ENCODE results near the gene DPP9. TPM values are rescaled to one million over a fixed set of nuclear protein-coding genes. Genes with fewer than 3 reads are reported as not detected.

Gene DPP9
- total and polyA plus RNA-seq, 2 of the 13 experiments (the other 11 are each of a cell fraction or from before 2014, with no cell fraction given), result 8.4 to 25.8 TPM

DNA sequence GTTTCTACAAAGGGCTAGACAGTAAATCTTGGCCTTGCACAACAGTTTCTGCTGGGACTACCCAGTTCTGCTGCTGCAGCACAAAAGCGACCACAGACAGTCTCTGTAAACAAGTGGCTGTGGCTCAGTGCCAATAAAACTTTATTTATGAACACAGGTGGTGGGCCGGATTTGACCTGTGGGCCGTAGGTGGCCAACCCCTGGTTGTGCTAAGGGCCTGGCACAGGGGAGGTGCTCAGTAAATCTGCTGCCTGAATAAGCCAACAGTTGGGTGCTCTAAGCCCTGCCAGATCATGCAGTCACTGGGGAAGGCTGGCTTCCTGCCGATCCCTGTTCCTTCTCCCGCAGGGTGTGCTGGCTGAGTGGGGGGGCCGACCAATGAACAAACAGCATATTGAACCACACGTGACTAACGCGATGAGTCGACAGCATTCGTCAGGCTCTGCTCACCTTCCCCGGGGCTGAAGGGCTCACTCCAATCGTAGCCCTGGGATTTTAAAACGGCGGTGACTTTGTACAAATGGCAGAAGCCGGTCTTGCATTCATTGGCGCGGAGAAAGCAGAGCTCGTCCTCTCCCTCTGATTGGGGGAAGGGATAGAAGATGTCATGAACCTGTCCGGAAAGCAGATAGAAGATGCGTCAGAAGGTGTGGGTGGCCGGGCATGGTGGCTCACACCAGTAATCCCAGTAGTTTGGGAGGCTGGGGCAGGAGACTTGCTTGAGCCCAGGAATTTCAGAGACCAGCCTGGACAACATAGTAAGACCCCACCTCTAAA, 29.2 kb downstream of the DPP9 start (continued):
- TF ChIP-seq SIN3A (IDR thresholded peaks at IDR 0.05; ENCODE audit: borderline replicate concordance, low read depth, low read length), result no peak
- no peak for TF ChIP-seq DNMT3B (CRISPR knock-in tag; conservative IDR thresholded peaks at IDR 0.05)
- TF ChIP-seq ZNF619 (CRISPR knock-in tag; IDR thresholded peaks at IDR 0.05), result no peak

DNA sequence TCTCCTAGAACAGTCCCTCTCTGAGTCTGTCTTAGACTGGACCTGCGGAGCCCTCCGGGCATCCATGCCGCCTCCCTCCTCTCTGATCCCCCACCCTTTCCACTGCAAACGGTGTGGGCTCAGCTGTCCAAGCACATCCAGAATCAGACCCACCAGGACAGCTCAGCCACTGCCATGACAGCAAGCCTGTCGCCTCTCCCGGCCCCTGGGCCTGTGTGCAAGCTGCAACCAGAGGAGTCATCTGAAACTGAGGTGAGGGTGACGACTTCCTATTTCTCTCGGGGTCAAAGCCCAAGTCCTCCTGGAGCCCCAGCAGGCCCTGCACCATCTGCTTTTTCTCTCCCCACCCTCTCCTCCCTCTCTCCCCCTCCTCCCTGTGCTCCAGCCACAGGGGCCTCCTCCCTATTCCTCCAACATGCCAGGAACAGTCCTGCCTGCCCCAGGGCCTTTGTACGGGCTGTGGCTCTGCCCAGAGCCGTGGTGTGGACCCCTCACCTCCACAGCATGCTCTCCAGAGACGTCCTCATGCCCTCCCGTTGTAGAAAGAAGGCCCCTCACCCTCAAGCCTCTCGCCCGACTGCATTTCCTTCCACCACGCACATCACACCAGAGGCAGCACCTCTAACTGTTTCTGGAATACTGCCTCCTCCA, 30.0 kb downstream of the DPP9 start:
- no peaks in the 10 kb centered on the region; a peak in 1 of 5 replicates for H3K27me3 ChIP-seq (ENCODE audit: control insufficient read depth in 1 of 2, insufficient read depth in 2 of 2, low read length in 2 of 2)
- H3K79me2 ChIP-seq (ENCODE audit: insufficient read depth, low read length), result no peaks in the 10 kb centered on the region
- peaks cover 38 to 66% of the 10 kb centered on the region in 2 experiments for H3K36me3 ChIP-seq (replicated peaks in 1 of 2; ENCODE audit: control insufficient read depth in 1 of 2, insufficient read depth in 2 of 2, low read length in 2 of 2)
- H3K9me3 ChIP-seq (ENCODE audit: low read length), result no peaks in the 10 kb centered on the region
- TF ChIP-seq NRL (CRISPR knock-in tag; IDR thresholded peaks at IDR 0.05; ENCODE audit: borderline replicate concordance) (no peak), ZNF124 (CRISPR knock-in tag; IDR thresholded peaks at IDR 0.05) (no peak), KLF6 (CRISPR knock-in tag; IDR thresholded peaks at IDR 0.05) (no peak), ZNF629 (CRISPR knock-in tag; conservative IDR thresholded peaks at IDR 0.05) (no peak), SMC3 (IDR thresholded peaks at IDR 0.05; ENCODE audit: low read length) (no peak), ZNF672 (CRISPR knock-in tag; IDR thresholded peaks at IDR 0.05) (no peak), HDAC6 (IDR thresholded peaks at IDR 0.05; ENCODE audit: low read depth, low read length) (no peak)
- TF ChIP-seq, protein P1, sequence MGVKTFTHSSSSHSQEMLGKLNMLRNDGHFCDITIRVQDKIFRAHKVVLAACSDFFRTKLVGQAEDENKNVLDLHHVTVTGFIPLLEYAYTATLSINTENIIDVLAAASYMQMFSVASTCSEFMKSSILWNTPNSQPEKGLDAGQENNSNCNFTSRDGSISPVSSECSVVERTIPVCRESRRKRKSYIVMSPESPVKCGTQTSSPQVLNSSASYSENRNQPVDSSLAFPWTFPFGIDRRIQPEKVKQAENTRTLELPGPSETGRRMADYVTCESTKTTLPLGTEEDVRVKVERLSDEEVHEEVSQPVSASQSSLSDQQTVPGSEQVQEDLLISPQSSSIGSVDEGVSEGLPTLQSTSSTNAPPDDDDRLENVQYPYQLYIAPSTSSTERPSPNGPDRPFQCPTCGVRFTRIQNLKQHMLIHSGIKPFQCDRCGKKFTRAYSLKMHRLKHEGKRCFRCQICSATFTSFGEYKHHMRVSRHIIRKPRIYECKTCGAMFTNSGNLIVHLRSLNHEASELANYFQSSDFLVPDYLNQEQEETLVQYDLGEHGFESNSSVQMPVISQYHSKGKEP (CRISPR knock-in tag; IDR thresholded peaks at IDR 0.05), result no peak
- no peaks in the 10 kb centered on the region for H4K20me1 ChIP-seq (ENCODE audit: insufficient read depth, low read length)
- in situ Hi-C loops (cut with HindIII; ENCODE audit: extremely low pct_ligation_motif_present, low pct_unique_long_range_greater_than_20kb), result no loop called here
- no peak overlapping the region for H3K4me3 ChIP-seq (replicated peaks in 1 of 3; ENCODE audit: insufficient read depth in 1 of 3, low read depth in 2 of 3, low read length in 3 of 3)
- no peak for DNase-seq (ENCODE audit: low spot score)
- no peak overlapping the region for H3K4me2 ChIP-seq (ENCODE audit: low read depth, low read length)
- FAIRE-seq, result no peak
- ChIA-PET CTCF (ENCODE audit: low intra/inter-chr PET ratio, low total read pairs) (no interaction called here), POLR2A (no interaction called here)
- H3K4me1 ChIP-seq (ENCODE audit: insufficient read depth, low read length), result no peaks in the 10 kb centered on the region
- BruUV-seq (replicated peaks), result no TSS peak
- intact Hi-C loops (cut with micrococcal nuclease; ENCODE audit: unreplicated experiment), result no loop called here
- no peak overlapping the region for H3K9ac ChIP-seq (ENCODE audit: insufficient read depth, low read depth, low read length)
- WGBS (ENCODE audit: low lambda C conversion rate), result 95% methylated on average over 15 of the region's 15 CpGs
- no peak overlapping the region for H3K27ac ChIP-seq (ENCODE audit: extremely low read length, insufficient read depth, low read length)
- ATAC-seq, result no peak
- H2AFZ ChIP-seq (ENCODE audit: low read length), result no peak overlapping the region
